WTC11 (cell line): ENCODE measurements around the gene PDGFRB. TPM values are rescaled to one million over a fixed set of nuclear protein-coding genes. Genes with fewer than 3 reads are reported as not detected.

Experiments used
- ATAC-seq: fragments of 200-7000 bp; cut with Tn5 transposase; 2 replicates; pipeline ENCODE4 v1.10.0; 2021; ENCODE audit warnings: mild to moderate bottlenecking, moderate library complexity
- CTCF ChIA-PET: fragments of 300-600 bp; sonication (Branson Sonifier 250); formaldehyde crosslinking; loops from one replicate; lab custom pipeline; 2021; ENCODE audit warnings: antibody characterized with exemption; lab: Charles Lee
- POLR2A ChIA-PET: fragments of 350-600 bp; sonication (Branson Sonifier 250); formaldehyde crosslinking; loops from one replicate; lab custom pipeline; 2021; ENCODE audit warnings: antibody characterized with exemption; lab: Charles Lee
- DNase-seq: peaks from one replicate; pipeline ENCODE4 v3.0.0; 2021; ENCODE audit warnings: low spot score
- H3K27ac Mint-ChIP-seq: 2 replicates; pipeline ENCODE4 v1.8.0; 2021; ENCODE audit warnings: mixed read lengths
- H3K27me3 Mint-ChIP-seq: 2 replicates; pipeline ENCODE4 v1.8.0; 2021; ENCODE audit warnings: low read depth, mild to moderate bottlenecking, moderate library complexity, mixed read lengths
- H3K36me3 Mint-ChIP-seq: 2 replicates; pipeline ENCODE4 v1.8.0; 2021; ENCODE audit warnings: mixed read lengths
- H3K4me1 Mint-ChIP-seq: 2 replicates; pipeline ENCODE4 v1.8.0; 2022; ENCODE audit warnings: mixed read lengths
- H3K4me3 Mint-ChIP-seq: 2 replicates; pipeline ENCODE4 v1.8.0; 2021; ENCODE audit warnings: mild to moderate bottlenecking, moderate library complexity, mixed read lengths
- H3K9me3 Mint-ChIP-seq: 2 replicates; pipeline ENCODE4 v1.8.0; 2021; ENCODE audit warnings: mixed read lengths
- ATF2 ChIP-seq: sonication (generic); formaldehyde crosslinking; IDR thresholded peaks from 2 replicates; pipeline ENCODE4 v1.8.1; 2022; ENCODE audit warnings: low read depth, missing genetic modification reagents, borderline replicate concordance
- CBFB ChIP-seq: sonication (generic); formaldehyde crosslinking; IDR thresholded peaks from 2 replicates; pipeline ENCODE4 v1.8.1; 2022; ENCODE audit warnings: mild to moderate bottlenecking, low read depth, missing genetic modification reagents
- FOXP1 ChIP-seq: sonication (generic); formaldehyde crosslinking; IDR thresholded peaks from 2 replicates; pipeline ENCODE4 v1.8.0; 2022; ENCODE audit warnings: missing genetic modification reagents, mild to moderate bottlenecking, moderate library complexity, borderline replicate concordance
- HMGA2 ChIP-seq: fragments of 250-450 bp; sonication (Bioruptor Pico); IDR thresholded peaks from 2 replicates; pipeline ENCODE4 v1.4.0; 2021; ENCODE audit warnings: mild to moderate bottlenecking, moderate library complexity
- IRF1 ChIP-seq: sonication (generic); formaldehyde crosslinking; IDR thresholded peaks from 2 replicates; pipeline ENCODE4 v1.8.0; 2023; ENCODE audit warnings: missing genetic modification reagents
- JAZF1 ChIP-seq: fragments of 250-450 bp; sonication (Bioruptor Pico); IDR thresholded peaks from 2 replicates; pipeline ENCODE4 v1.9.0; 2021; ENCODE audit warnings: moderate library complexity, mild to moderate bottlenecking, inconsistent platforms
- MLX ChIP-seq: sonication (generic); formaldehyde crosslinking; IDR thresholded peaks from 2 replicates; pipeline ENCODE4 v1.8.1; 2023; ENCODE audit warnings: mild to moderate bottlenecking, missing genetic modification reagents, moderate library complexity
- PRDM15 ChIP-seq: sonication (generic); formaldehyde crosslinking; IDR thresholded peaks from 2 replicates; pipeline ENCODE4 v1.8.0; 2022; ENCODE audit warnings: missing genetic modification reagents
- SOX15 ChIP-seq: fragments of 250-450 bp; sonication (Bioruptor Pico); IDR thresholded peaks from 2 replicates; pipeline ENCODE4 v1.9.0; 2021; ENCODE audit warnings: mild to moderate bottlenecking
- TEAD4 ChIP-seq: sonication (generic); formaldehyde crosslinking; IDR thresholded peaks from 2 replicates; pipeline ENCODE4 v1.8.0; 2022; ENCODE audit warnings: mild to moderate bottlenecking, missing genetic modification reagents
- USF2 ChIP-seq: sonication (generic); formaldehyde crosslinking; IDR thresholded peaks from 2 replicates; pipeline ENCODE4 v1.8.1; 2023; ENCODE audit warnings: mild to moderate bottlenecking, missing genetic modification reagents, moderate library complexity
- ZBTB43 ChIP-seq: sonication (generic); formaldehyde crosslinking; IDR thresholded peaks from 2 replicates; pipeline ENCODE4 v1.8.1; 2023; ENCODE audit warnings: mild to moderate bottlenecking, missing genetic modification reagents
- ZMAT4 ChIP-seq: fragments of 250-450 bp; sonication (Bioruptor Pico); IDR thresholded peaks from 2 replicates; pipeline ENCODE4 v1.9.0; 2021; ENCODE audit warnings: mild to moderate bottlenecking
- ZNF121 ChIP-seq: sonication (generic); formaldehyde crosslinking; IDR thresholded peaks from 2 replicates; pipeline ENCODE4 v1.8.0; 2023; ENCODE audit warnings: missing genetic modification reagents
- ZNF219 ChIP-seq: sonication (generic); formaldehyde crosslinking; IDR thresholded peaks from 2 replicates; pipeline ENCODE4 v1.8.0; 2023; ENCODE audit warnings: missing genetic modification reagents, mild to moderate bottlenecking, borderline replicate concordance
- ZNF232 ChIP-seq: sonication (generic); formaldehyde crosslinking; IDR thresholded peaks from 2 replicates; pipeline ENCODE4 v1.8.0; 2022; ENCODE audit warnings: mild to moderate bottlenecking, missing genetic modification reagents
- ZNF423 ChIP-seq: fragments of 250-450 bp; sonication (Bioruptor Pico); IDR thresholded peaks from 2 replicates; pipeline ENCODE4 v2.1.2; 2022; ENCODE audit warnings: mild to moderate bottlenecking, moderate library complexity
- total RNA-seq: library from RNA; stranded (reverse); gene quantifications from 3 replicates; pipeline ENCODE4 v1.2.3, GENCODE V29; 2021

Gene PDGFRB
- total RNA-seq, 1 experiment from 2014 or later = 5.1 TPM

GRCh38 chr5:150124111-150124557 lies 31.5 kb downstream of the PDGFRB start (continued):
- no peak for TF ChIP-seq ZMAT4 (CRISPR knock-in tag)

GRCh38 chr5:150123542-150123941 lies 32.1 kb downstream of the PDGFRB start:
- Mint-ChIP-seq H3K4me1 (peaks cover 13% of the 10 kb centered on the region), H3K36me3 (no peaks in the 10 kb centered on the region), H3K27ac (no peak overlapping the region), H3K4me3 (no peak overlapping the region), H3K9me3 (no peaks in the 10 kb centered on the region), H3K27me3 (peaks cover under 1% of the 10 kb centered on the region; the same call in 1 of the 2 replicates)
- ChIA-PET POLR2A (no interaction called here), CTCF (interaction anchor here (1.8 kb wide), 2 partner anchors 16 to 133 kb away, joined by 7 to 16 read pairs; no protein-coding TSS in a partner anchor)
- TF ChIP-seq FOXP1 (no peak), HMGA2 (no peak), MLX (CRISPR knock-in tag) (no peak), JAZF1 (no peak), IRF1 (CRISPR knock-in tag) (no peak), PRDM15 (CRISPR knock-in tag) (no peak), ZNF219 (CRISPR knock-in tag) (no peak), TEAD4 (no peak), ZBTB43 (CRISPR knock-in tag) (no peak), SOX15 (CRISPR knock-in tag) (no peak), ZNF232 (CRISPR knock-in tag) (no peak), ATF2 (CRISPR knock-in tag) (no peak), CBFB (CRISPR knock-in tag) (no peak), ZNF423 (CRISPR knock-in tag) (no peak), ZNF121 (CRISPR knock-in tag) (no peak), USF2 (CRISPR knock-in tag) (no peak)
- DNase-seq = no peak
- ATAC-seq = no peak
